HepG2 (cell line): ENCODE data around the gene GPR137. TPM values are rescaled to one million over a fixed set of nuclear protein-coding genes. Genes with fewer than 3 reads are reported as not detected.

Experiments used
- ARNTL ChIP-seq: sonication (generic); formaldehyde crosslinking; IDR thresholded peaks from 2 replicates; pipeline ENCODE4 v1.4.0; 2020; ENCODE audit warnings: mild to moderate bottlenecking, missing genetic modification reagents
- CCDC6 ChIP-seq: sonication (generic); formaldehyde crosslinking; IDR thresholded peaks from 2 replicates; pipeline ENCODE4 v1.8.1; 2022; ENCODE audit warnings: mild to moderate bottlenecking, missing genetic modification reagents, moderate library complexity
- SAFB2 ChIP-seq: sonication (generic); formaldehyde crosslinking; IDR thresholded peaks from 2 replicates; pipeline ENCODE4 v1.5.1; 2020; ENCODE audit warnings: missing genetic modification reagents, low read depth, mild to moderate bottlenecking, borderline replicate concordance
- ZNF343 ChIP-seq: sonication (generic); formaldehyde crosslinking; IDR thresholded peaks from 2 replicates; pipeline ENCODE4 v1.4.0; 2020; ENCODE audit warnings: mild to moderate bottlenecking, missing genetic modification reagents
- polyA plus RNA-seq, 8 experiments: library from polyadenylated mRNA; depleted of rRNA in 3 of 8; stranded (reverse) in 7 of 8; unstranded in 1 of 8; fragments of >200 nt; fragmentation: Illumina TruSeq in 4 of 8; extraction: Trizol in 4 of 8; gene quantifications; 2 replicates each; pipeline versions ENCODE4 v1.2.1 to v1.2.3, GENCODE V29; 2011 to 2016; ENCODE audit warnings: low read depth in 4 of 8, missing spikeins in 1 of 8, mixed read lengths in 1 of 8; ENCODE audit not compliant: insufficient read depth in 1 of 8
- total RNA-seq, 5 experiments: library from RNA; depleted of rRNA; stranded (reverse); fragments of >200 nt; fragmentation: Illumina TruSeq; extraction: Trizol; gene quantifications; 2 replicates each; pipeline ENCODE4 v1.2.3, GENCODE V29; 2016; ENCODE audit warnings: low read depth in 1 of 5
- TF ChIP-seq, protein P1 (sequence below): IDR thresholded peaks from 2 replicates; pipeline ENCODE4 v1.6.1; 2016
- TF ChIP-seq, protein P2 (sequence below): sonication (generic); formaldehyde crosslinking; IDR thresholded peaks from 2 replicates; pipeline ENCODE4 v1.4.0; 2020; ENCODE audit warnings: missing genetic modification reagents, borderline replicate concordance
- TF ChIP-seq, protein P3 (sequence below): sonication (generic); formaldehyde crosslinking; IDR thresholded peaks from 2 replicates; pipeline ENCODE4 v1.5.1; 2020; ENCODE audit warnings: mild to moderate bottlenecking, moderate library complexity, missing genetic modification reagents
- TF ChIP-seq, protein P4 (sequence below): sonication (generic); formaldehyde crosslinking; IDR thresholded peaks from 2 replicates; pipeline ENCODE4 v1.5.0; 2020; ENCODE audit warnings: missing genetic modification reagents
- TF ChIP-seq, protein P5 (sequence below), 2 experiments: fragments of 450-650 bp in 1 of 2; sonication (generic) in 1 of 2; formaldehyde crosslinking in 1 of 2; IDR thresholded peaks; 2 replicates each; pipeline versions ENCODE4 v1.6.1 to v1.8.0; 2016 to 2022; ENCODE audit warnings: antibody characterized with exemption in 1 of 2, mild to moderate bottlenecking in 1 of 2, missing genetic modification reagents in 1 of 2

Gene GPR137
- total and polyA plus RNA-seq, 2 of the 13 experiments (the other 11 are each of a cell fraction or from before 2014, with no cell fraction given) = 8.5 to 13.2 TPM

DNA sequence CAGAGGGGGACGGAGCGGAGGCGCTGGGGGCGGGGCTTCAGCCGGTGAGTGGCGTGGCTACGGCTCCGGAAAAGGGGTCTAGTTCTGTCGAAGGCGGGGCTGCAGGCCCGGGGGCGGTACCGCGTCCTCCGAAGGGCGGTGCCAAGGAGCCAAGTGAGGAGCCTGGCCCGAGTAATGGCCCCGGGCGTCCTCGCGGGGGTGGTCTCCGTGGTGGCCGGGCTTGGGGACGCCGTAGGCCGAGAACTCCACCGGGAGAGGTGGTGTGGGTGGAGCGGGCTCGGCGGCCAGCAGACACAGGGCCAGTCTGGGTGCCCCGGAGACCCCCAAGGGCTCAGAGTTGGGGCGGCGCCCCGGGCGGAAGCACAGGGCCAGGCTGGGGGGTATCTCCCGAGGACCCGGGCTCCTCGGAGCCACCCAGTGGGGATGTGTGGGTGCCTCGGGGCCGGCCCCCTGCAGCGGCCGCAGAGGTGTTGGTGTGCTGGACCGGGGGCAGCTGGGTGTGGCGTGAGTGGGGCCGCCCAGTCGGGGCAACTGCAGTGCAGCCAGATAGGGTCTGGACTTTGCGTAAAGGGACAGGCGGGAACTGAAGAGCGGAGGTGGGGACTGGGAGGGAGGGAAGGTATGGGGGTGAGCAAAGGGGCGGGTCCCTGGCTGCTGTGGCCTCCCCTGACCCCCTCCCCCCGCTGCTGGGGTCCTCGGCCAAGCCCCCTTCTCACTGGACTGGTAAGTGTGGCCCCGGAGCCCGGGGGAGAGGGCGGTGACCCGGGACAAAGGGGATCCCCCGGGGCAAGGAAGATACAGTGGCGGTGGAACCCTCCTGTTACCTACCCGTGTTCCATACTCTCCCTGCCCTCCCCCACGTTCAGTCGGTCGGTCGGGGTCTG, 43.9 kb upstream of the GPR137 start (continued):
- TF ChIP-seq SAFB2 (CRISPR knock-in tag) (no peak), ARNTL (CRISPR knock-in tag) (no peak), CCDC6 (CRISPR knock-in tag) (0 out of 2 replicates have a peak, but pooled peaks have one; percentile 63), ZNF343 (CRISPR knock-in tag) (peak; percentile 10; the same call in 1 of the 2 replicates)
- TF ChIP-seq, protein P1, sequence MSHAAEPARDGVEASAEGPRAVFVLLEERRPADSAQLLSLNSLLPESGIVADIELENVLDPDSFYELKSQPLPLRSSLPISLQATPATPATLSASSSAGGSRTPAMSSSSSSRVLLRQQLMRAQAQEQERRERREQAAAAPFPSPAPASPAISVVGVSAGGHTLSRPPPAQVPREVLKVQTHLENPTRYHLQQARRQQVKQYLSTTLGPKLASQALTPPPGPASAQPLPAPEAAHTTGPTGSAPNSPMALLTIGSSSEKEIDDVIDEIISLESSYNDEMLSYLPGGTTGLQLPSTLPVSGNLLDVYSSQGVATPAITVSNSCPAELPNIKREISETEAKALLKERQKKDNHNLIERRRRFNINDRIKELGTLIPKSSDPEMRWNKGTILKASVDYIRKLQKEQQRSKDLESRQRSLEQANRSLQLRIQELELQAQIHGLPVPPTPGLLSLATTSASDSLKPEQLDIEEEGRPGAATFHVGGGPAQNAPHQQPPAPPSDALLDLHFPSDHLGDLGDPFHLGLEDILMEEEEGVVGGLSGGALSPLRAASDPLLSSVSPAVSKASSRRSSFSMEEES (CRISPR knock-in tag) = peak; percentile 37; the same call in 1 of the 2 replicates
- TF ChIP-seq, protein P2, sequence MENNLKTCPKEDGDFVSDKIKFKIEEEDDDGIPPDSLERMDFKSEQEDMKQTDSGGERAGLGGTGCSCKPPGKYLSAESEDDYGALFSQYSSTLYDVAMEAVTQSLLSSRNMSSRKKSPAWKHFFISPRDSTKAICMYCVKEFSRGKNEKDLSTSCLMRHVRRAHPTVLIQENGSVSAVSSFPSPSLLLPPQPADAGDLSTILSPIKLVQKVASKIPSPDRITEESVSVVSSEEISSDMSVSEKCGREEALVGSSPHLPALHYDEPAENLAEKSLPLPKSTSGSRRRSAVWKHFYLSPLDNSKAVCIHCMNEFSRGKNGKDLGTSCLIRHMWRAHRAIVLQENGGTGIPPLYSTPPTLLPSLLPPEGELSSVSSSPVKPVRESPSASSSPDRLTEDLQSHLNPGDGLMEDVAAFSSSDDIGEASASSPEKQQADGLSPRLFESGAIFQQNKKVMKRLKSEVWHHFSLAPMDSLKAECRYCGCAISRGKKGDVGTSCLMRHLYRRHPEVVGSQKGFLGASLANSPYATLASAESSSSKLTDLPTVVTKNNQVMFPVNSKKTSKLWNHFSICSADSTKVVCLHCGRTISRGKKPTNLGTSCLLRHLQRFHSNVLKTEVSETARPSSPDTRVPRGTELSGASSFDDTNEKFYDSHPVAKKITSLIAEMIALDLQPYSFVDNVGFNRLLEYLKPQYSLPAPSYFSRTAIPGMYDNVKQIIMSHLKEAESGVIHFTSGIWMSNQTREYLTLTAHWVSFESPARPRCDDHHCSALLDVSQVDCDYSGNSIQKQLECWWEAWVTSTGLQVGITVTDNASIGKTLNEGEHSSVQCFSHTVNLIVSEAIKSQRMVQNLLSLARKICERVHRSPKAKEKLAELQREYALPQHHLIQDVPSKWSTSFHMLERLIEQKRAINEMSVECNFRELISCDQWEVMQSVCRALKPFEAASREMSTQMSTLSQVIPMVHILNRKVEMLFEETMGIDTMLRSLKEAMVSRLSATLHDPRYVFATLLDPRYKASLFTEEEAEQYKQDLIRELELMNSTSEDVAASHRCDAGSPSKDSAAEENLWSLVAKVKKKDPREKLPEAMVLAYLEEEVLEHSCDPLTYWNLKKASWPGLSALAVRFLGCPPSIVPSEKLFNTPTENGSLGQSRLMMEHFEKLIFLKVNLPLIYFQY (CRISPR knock-in tag) = no peak
- TF ChIP-seq, protein P3, sequence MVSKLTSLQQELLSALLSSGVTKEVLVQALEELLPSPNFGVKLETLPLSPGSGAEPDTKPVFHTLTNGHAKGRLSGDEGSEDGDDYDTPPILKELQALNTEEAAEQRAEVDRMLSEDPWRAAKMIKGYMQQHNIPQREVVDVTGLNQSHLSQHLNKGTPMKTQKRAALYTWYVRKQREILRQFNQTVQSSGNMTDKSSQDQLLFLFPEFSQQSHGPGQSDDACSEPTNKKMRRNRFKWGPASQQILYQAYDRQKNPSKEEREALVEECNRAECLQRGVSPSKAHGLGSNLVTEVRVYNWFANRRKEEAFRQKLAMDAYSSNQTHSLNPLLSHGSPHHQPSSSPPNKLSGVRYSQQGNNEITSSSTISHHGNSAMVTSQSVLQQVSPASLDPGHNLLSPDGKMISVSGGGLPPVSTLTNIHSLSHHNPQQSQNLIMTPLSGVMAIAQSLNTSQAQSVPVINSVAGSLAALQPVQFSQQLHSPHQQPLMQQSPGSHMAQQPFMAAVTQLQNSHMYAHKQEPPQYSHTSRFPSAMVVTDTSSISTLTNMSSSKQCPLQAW = peak; percentile 17; the same call in 1 of the 2 replicates
- TF ChIP-seq, protein P4, sequence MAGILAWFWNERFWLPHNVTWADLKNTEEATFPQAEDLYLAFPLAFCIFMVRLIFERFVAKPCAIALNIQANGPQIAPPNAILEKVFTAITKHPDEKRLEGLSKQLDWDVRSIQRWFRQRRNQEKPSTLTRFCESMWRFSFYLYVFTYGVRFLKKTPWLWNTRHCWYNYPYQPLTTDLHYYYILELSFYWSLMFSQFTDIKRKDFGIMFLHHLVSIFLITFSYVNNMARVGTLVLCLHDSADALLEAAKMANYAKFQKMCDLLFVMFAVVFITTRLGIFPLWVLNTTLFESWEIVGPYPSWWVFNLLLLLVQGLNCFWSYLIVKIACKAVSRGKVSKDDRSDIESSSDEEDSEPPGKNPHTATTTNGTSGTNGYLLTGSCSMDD (CRISPR knock-in tag) = no peak
- TF ChIP-seq, protein P5, sequence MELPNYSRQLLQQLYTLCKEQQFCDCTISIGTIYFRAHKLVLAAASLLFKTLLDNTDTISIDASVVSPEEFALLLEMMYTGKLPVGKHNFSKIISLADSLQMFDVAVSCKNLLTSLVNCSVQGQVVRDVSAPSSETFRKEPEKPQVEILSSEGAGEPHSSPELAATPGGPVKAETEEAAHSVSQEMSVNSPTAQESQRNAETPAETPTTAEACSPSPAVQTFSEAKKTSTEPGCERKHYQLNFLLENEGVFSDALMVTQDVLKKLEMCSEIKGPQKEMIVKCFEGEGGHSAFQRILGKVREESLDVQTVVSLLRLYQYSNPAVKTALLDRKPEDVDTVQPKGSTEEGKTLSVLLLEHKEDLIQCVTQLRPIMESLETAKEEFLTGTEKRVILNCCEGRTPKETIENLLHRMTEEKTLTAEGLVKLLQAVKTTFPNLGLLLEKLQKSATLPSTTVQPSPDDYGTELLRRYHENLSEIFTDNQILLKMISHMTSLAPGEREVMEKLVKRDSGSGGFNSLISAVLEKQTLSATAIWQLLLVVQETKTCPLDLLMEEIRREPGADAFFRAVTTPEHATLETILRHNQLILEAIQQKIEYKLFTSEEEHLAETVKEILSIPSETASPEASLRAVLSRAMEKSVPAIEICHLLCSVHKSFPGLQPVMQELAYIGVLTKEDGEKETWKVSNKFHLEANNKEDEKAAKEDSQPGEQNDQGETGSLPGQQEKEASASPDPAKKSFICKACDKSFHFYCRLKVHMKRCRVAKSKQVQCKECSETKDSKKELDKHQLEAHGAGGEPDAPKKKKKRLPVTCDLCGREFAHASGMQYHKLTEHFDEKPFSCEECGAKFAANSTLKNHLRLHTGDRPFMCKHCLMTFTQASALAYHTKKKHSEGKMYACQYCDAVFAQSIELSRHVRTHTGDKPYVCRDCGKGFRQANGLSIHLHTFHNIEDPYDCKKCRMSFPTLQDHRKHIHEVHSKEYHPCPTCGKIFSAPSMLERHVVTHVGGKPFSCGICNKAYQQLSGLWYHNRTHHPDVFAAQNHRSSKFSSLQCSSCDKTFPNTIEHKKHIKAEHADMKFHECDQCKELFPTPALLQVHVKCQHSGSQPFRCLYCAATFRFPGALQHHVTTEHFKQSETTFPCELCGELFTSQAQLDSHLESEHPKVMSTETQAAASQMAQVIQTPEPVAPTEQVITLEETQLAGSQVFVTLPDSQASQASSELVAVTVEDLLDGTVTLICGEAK (IDR thresholded peaks at IDR 0.05) = no peak
- TF ChIP-seq, protein P5 (CRISPR knock-in tag; IDR thresholded peaks at IDR 0.05) = no peak
